Measurements from ENCODE around the gene SIGLEC11. TPM values are rescaled to one million over a fixed set of nuclear protein-coding genes. Genes with fewer than 3 reads are reported as not detected.

Gene SIGLEC11
- total and polyA plus RNA-seq, 2 of the 13 experiments (the other 11 are each of a cell fraction or from before 2014, with no cell fraction given): not detected

GRCh38 chr19:49929611-49930482 lies 31.1 kb downstream of the SIGLEC11 start (continued):
- TF ChIP-seq ZNF407 (CRISPR knock-in tag; IDR thresholded peaks at IDR 0.05; ENCODE audit: not compliant biosample characterization): peak; percentile 20
- TF ChIP-seq NCOR1 (IDR thresholded peaks at IDR 0.05; ENCODE audit: borderline replicate concordance, low read length): no peak
- no peak for TF ChIP-seq ZNF83 (CRISPR knock-in tag; IDR thresholded peaks at IDR 0.05; ENCODE audit: borderline replicate concordance)
- TF ChIP-seq ZNF160 (CRISPR knock-in tag; IDR thresholded peaks at IDR 0.05): 0 out of 2 replicates have a peak, but pooled peaks have one; percentile 58
- TF ChIP-seq ZNF672 (CRISPR knock-in tag; IDR thresholded peaks at IDR 0.05): no peak
- no peak; the same call in 1 of the 2 replicates for TF ChIP-seq LBX2 (CRISPR knock-in tag; IDR thresholded peaks at IDR 0.05; ENCODE audit: borderline replicate concordance)
- TF ChIP-seq MYC (CRISPR knock-in tag; IDR thresholded peaks at IDR 0.05; ENCODE audit: borderline replicate concordance): peak; percentile 97
- peak; percentile 80 for TF ChIP-seq ZBTB10 (CRISPR knock-in tag; IDR thresholded peaks at IDR 0.05; ENCODE audit: borderline replicate concordance)
- peak; percentile 67 for TF ChIP-seq GATAD1 (CRISPR knock-in tag; IDR thresholded peaks at IDR 0.05)
- TF ChIP-seq MLLT10 (CRISPR knock-in tag; IDR thresholded peaks at IDR 0.05): no peak
- TF ChIP-seq ZNF496 (CRISPR knock-in tag; IDR thresholded peaks at IDR 0.05; ENCODE audit: insufficient replicate concordance): no peak
- TF ChIP-seq ZNF234 (CRISPR knock-in tag; conservative IDR thresholded peaks at IDR 0.05): no peak
- no peak for TF ChIP-seq MAFG (CRISPR knock-in tag; IDR thresholded peaks at IDR 0.05)
- TF ChIP-seq NR0B2 (CRISPR knock-in tag; IDR thresholded peaks at IDR 0.05): 0 out of 2 replicates have a peak, but pooled peaks have one; percentile 28
- TF ChIP-seq ZNF382 (CRISPR knock-in tag; IDR thresholded peaks at IDR 0.05; ENCODE audit: borderline replicate concordance): no peak
- no peak for TF ChIP-seq IRX3 (CRISPR knock-in tag; IDR thresholded peaks at IDR 0.05; ENCODE audit: borderline replicate concordance, low read depth)
